K562 (cell line): ENCODE results near the gene DNAJC25. TPM values are rescaled to one million over a fixed set of nuclear protein-coding genes. Genes with fewer than 3 reads are reported as not detected.

Source experiments
- ATAC-seq: fragments of 200-7000 bp; cut with Tn5 transposase; 3 replicates; pipeline ENCODE4 v1.9.1; 2020; ENCODE audit warnings: moderate library complexity
- BruUV-seq: library from RNA; stranded (reverse); fragments of 400-500 nt; replicated peaks from 2 replicates; lab custom pipeline; 2021; lab: Mats Ljungman, UMichigan
- CTCF ChIA-PET: fragments of 300-600 bp; formaldehyde crosslinking; extraction: SDS; loops from one replicate; lab custom pipeline; 2021; ENCODE audit warnings: low intra/inter-chr PET ratio; lab: Yijun Ruan, JAX
- POLR2A ChIA-PET: fragments of 300-600, 350-650 bp; sonication (Branson Sonifier 250); formaldehyde crosslinking; extraction: SDS; loops from one replicate; lab custom pipeline; 2021; ENCODE audit warnings: antibody characterized with exemption, inconsistent platforms; lab: Yijun Ruan, JAX
- DNase-seq, 4 experiments: peaks; one replicate each; pipeline versions ENCODE4 v3.0.0 to v3.0.0-alpha.2; 2011 to 2018; ENCODE audit warnings: low spot score in 3 of 4, mixed read lengths in 3 of 4; ENCODE audit errors: extremely low read depth in 1 of 4
- FAIRE-seq: peaks from 2 replicates; lab custom pipeline; 2011; peaks lifted over from hg19 to GRCh38; lab: Jason Lieb, UNC
- H2AFZ ChIP-seq: 2 replicates; pipeline ENCODE4 v1.6.0; 2011; ENCODE audit warnings: low read depth, low read length, control low read depth, inconsistent platforms
- H3K27ac ChIP-seq: fragments of 200-600 bp; 3 replicates; pipeline ENCODE4 v1.8.0; 2011; ENCODE audit warnings: low read depth, mild to moderate bottlenecking, control low read depth, inconsistent platforms, low read length, moderate library complexity, mixed read lengths; ENCODE audit errors: extremely low read depth
- H3K27me3 ChIP-seq, 2 experiments: fragments of 300-600 bp in 1 of 2; 2 replicates in 1 of 2; 3 replicates in 1 of 2; pipeline versions ENCODE4 v1.6.0 to v1.8.0; 2011; ENCODE audit warnings: inconsistent platforms in 2 of 2, low read length in 2 of 2, mild to moderate bottlenecking in 1 of 2, mixed read lengths in 1 of 2, moderate library complexity in 1 of 2; ENCODE audit not compliant: control insufficient read depth in 2 of 2, insufficient read depth in 2 of 2
- H3K36me3 ChIP-seq: fragments of 300-600 bp; 3 replicates; pipeline ENCODE4 v1.8.0; 2011; ENCODE audit warnings: mild to moderate bottlenecking, low read length, inconsistent platforms; ENCODE audit not compliant: control insufficient read depth, insufficient read depth
- H3K4me1 ChIP-seq, 2 experiments: fragments of 200-600 bp in 1 of 2; replicated peaks in 1 of 2; 2 replicates in 1 of 2; 3 replicates in 1 of 2; pipeline versions ENCODE4 v1.5.1 to v1.8.0; 2011; ENCODE audit warnings: inconsistent platforms in 2 of 2, low read length in 2 of 2, mild to moderate bottlenecking in 1 of 2, mixed read lengths in 1 of 2, moderate library complexity in 1 of 2; ENCODE audit not compliant: control insufficient read depth in 2 of 2, insufficient read depth in 2 of 2
- H3K4me2 ChIP-seq: 2 replicates; pipeline ENCODE4 v1.6.1; 2011; ENCODE audit warnings: low read length, control low read depth, inconsistent platforms, mixed read lengths; ENCODE audit not compliant: insufficient read depth
- H3K4me3 ChIP-seq: fragments of 200-600 bp; sonication (generic), shearing (Covaris generic); 2 replicates; pipeline ENCODE4 v1.5.1; 2016; ENCODE audit warnings: control low read depth, inconsistent platforms
- H3K79me2 ChIP-seq: fragments of 200-600 bp; 3 replicates; pipeline ENCODE4 v1.8.0; 2011; ENCODE audit warnings: low read length, inconsistent platforms; ENCODE audit not compliant: control insufficient read depth, insufficient read depth
- H3K9ac ChIP-seq, 2 experiments: 2 replicates each; pipeline versions ENCODE4 v1.6.0 to v1.6.1; 2011; ENCODE audit warnings: low read depth in 2 of 2, low read length in 2 of 2, control low read depth in 1 of 2, inconsistent platforms in 1 of 2, mild to moderate bottlenecking in 1 of 2, mixed read lengths in 1 of 2; ENCODE audit not compliant: insufficient read depth in 1 of 2
- H3K9me1 ChIP-seq: one replicate; pipeline ENCODE4 v1.6.0; 2011; ENCODE audit warnings: inconsistent platforms, mild to moderate bottlenecking, low read length, moderate library complexity; ENCODE audit not compliant: control insufficient read depth, insufficient read depth
- H3K9me3 ChIP-seq: replicated peaks from 2 replicates; pipeline ENCODE4 v1.5.1; 2011; ENCODE audit warnings: low read depth, low read length, inconsistent platforms; ENCODE audit not compliant: control insufficient read depth, insufficient read depth
- H4K20me1 ChIP-seq: replicated peaks from 2 replicates; pipeline ENCODE4 v1.6.1; 2011; ENCODE audit warnings: low read length, inconsistent platforms, mixed read lengths; ENCODE audit not compliant: control insufficient read depth, insufficient read depth
- ARID1B ChIP-seq: fragments of 450-650 bp; IDR thresholded peaks from 2 replicates; pipeline ENCODE4 v1.6.1; 2016; ENCODE audit warnings: antibody characterized with exemption, mild to moderate bottlenecking, inconsistent platforms
- CBFA2T2 ChIP-seq: fragments of 450-650 bp; conservative IDR thresholded peaks from 2 replicates; pipeline ENCODE4 v1.6.1; 2017; ENCODE audit warnings: mild to moderate bottlenecking
- CBFA2T3 ChIP-seq: fragments of 450-650 bp; IDR thresholded peaks from 2 replicates; pipeline ENCODE4 v1.6.1; 2017
- KDM1A ChIP-seq, 2 experiments: fragments of 450-650 bp; IDR thresholded peaks; 2 replicates each; pipeline ENCODE4 v1.6.1; 2016; ENCODE audit warnings: mild to moderate bottlenecking in 2 of 2
- MTA2 ChIP-seq: fragments of 450-650 bp; IDR thresholded peaks from 2 replicates; pipeline ENCODE4 v1.6.1; 2016; ENCODE audit warnings: low read depth
- NCOR1 ChIP-seq: fragments of 450-650 bp; IDR thresholded peaks from 2 replicates; pipeline ENCODE4 v1.6.1; 2016; ENCODE audit warnings: mild to moderate bottlenecking, moderate library complexity
- NFE2 ChIP-seq: IDR thresholded peaks from 2 replicates; pipeline ENCODE4 v1.6.1; 2014; ENCODE audit warnings: antibody characterized with exemption, low read depth
- NFIC ChIP-seq: fragments of 450-650 bp; IDR thresholded peaks from 2 replicates; pipeline ENCODE4 v1.6.1; 2017; ENCODE audit warnings: mild to moderate bottlenecking, inconsistent platforms
- PHF21A ChIP-seq: fragments of 450-650 bp; IDR thresholded peaks from 2 replicates; pipeline ENCODE4 v1.6.1; 2017; ENCODE audit warnings: low read depth, borderline replicate concordance
- PHTF2 ChIP-seq: fragments of 250-450 bp; sonication (Bioruptor Pico); IDR thresholded peaks from 2 replicates; pipeline ENCODE4 v1.5.0; 2021; ENCODE audit warnings: mild to moderate bottlenecking
- SMARCA4 ChIP-seq: fragments of 450-650 bp; IDR thresholded peaks from 2 replicates; pipeline ENCODE4 v1.6.1; 2016
- TAL1 ChIP-seq: fragments of 450-650 bp; IDR thresholded peaks from 2 replicates; pipeline ENCODE4 v1.6.1; 2016; ENCODE audit warnings: mild to moderate bottlenecking
- TCF3 ChIP-seq: sonication (generic); formaldehyde crosslinking; IDR thresholded peaks from 2 replicates; pipeline ENCODE4 v1.4.0; 2020; ENCODE audit warnings: mild to moderate bottlenecking, missing genetic modification reagents
- TEAD4 ChIP-seq, 2 experiments: sonication (generic) in 1 of 2; formaldehyde crosslinking in 1 of 2; IDR thresholded peaks; 2 replicates each; pipeline versions ENCODE4 v1.6.1 to v1.8.0; 2012 to 2022; ENCODE audit warnings: borderline replicate concordance in 1 of 2, inconsistent platforms in 1 of 2, low read length in 1 of 2, mild to moderate bottlenecking in 1 of 2, missing genetic modification reagents in 1 of 2
- TRIM24 ChIP-seq, 2 experiments: fragments of 450-650 bp; IDR thresholded peaks; 2 replicates each; pipeline ENCODE4 v1.6.1; 2016
- ZNF133 ChIP-seq: fragments of 250-450 bp; sonication (Bioruptor Pico); IDR thresholded peaks from 2 replicates; pipeline ENCODE4 v1.4.0; 2020; ENCODE audit warnings: mild to moderate bottlenecking
- WGBS: fragments of 100-300 bp; shearing (Covaris generic); methylation state at CpG from one replicate; pipeline ENCODE4 v1.1.6; 2016; ENCODE audit warnings: low coverage, mixed read lengths; ENCODE audit not compliant: insufficient coverage; ENCODE audit errors: missing lambda C conversion rate; 5-methylcytosine and 5-hydroxymethylcytosine counted together
- in situ Hi-C: fragments of 300-500 bp; cut with MboI; formaldehyde crosslinking; loops from 4 replicates; pipeline ENCODE4 v1.15.0; 2018; ENCODE audit warnings: inconsistent platforms, mixed read lengths
- intact Hi-C: fragments of 100-400 bp; cut with micrococcal nuclease; formaldehyde crosslinking; loops from 2 replicates; pipeline ENCODE4 v1.14.2; 2022
- polyA plus RNA-seq, 8 experiments: library from polyadenylated mRNA; depleted of rRNA in 4 of 8; stranded (reverse) in 5 of 8; unstranded in 3 of 8; fragments of >200 nt; fragmentation: Nextera tagmentation in 2 of 8; fragmentation: Illumina TruSeq in 1 of 8; extraction: Ambion mirVana in 2 of 8; extraction: Trizol in 1 of 8; gene quantifications; 2 replicates each; pipeline versions ENCODE4 v1.2.1 to v1.2.3, GENCODE V29; 2011 to 2014; ENCODE audit warnings: inconsistent platforms in 1 of 8, missing spikeins in 1 of 8
- total RNA-seq, 7 experiments: library from RNA; depleted of rRNA in 6 of 7; stranded (reverse); fragments of >200 nt in 6 of 7; fragmentation: Illumina TruSeq in 2 of 7; extraction: Trizol in 2 of 7; gene quantifications; 2 replicates each; pipeline versions ENCODE4 v1.2.1 to v1.2.3, GENCODE V29; 2011 to 2021; ENCODE audit warnings: low replicate concordance in 1 of 7

Gene DNAJC25
- total and polyA plus RNA-seq, 9 of the 15 experiments (the other 6 are each of a cell fraction or from before 2014, with no cell fraction given), result 3.7 to 11.2 (median 7.1) TPM

- in situ Hi-C loops, result no loop called here
- no peaks in the 10 kb centered on the region for H3K36me3 ChIP-seq
- FAIRE-seq (peak; percentile 54), DNase-seq (peak in 1 of 4 experiments; percentile 29)
- H3K79me2 ChIP-seq, result no peaks in the 10 kb centered on the region
- 0% methylated on average over 1 of the region's 6 CpGs for WGBS
- H3K4me3 ChIP-seq, result no peak overlapping the region
- intact Hi-C loops, result no loop called here
- H3K9me1 ChIP-seq, result no peaks in the 10 kb centered on the region
- no peaks in the 10 kb centered on the region for H3K27me3 ChIP-seq
- H3K9me3 ChIP-seq, result no peaks in the 10 kb centered on the region
- no peak overlapping the region for H3K4me2 ChIP-seq
- H3K9ac ChIP-seq, result no peak overlapping the region
- H4K20me1 ChIP-seq, result no peaks in the 10 kb centered on the region
- no peak overlapping the region for H3K27ac ChIP-seq
- TF ChIP-seq MTA2 (peak; percentile 42), SMARCA4 (peak; percentile 38; the same call in 1 of the 2 replicates), CBFA2T2 (peak; percentile 74), ZNF133 (CRISPR knock-in tag) (no peak), CBFA2T3 (peak; percentile 86), PHTF2 (CRISPR knock-in tag) (no peak), NCOR1 (peak; percentile 58), NFE2 (no peak), KDM1A (IDR thresholded peaks at IDR 0.05) (peak; percentile 59 to 66), TAL1 (peak; percentile 70), NFIC (peak; percentile 25; the same call in 1 of the 2 replicates), ARID1B (peak; percentile 72), TCF3 (CRISPR knock-in tag) (peak; percentile 65), TEAD4 (IDR thresholded peaks at IDR 0.05; ENCODE audit: low read length) (peak; percentile 67), TEAD4 (CRISPR knock-in tag; IDR thresholded peaks at IDR 0.05; ENCODE audit: borderline replicate concordance) (no peak), TRIM24 (IDR thresholded peaks at IDR 0.05) (peak in 1 of 2 experiments; percentile 49; a peak in 1 of 4 replicates), PHF21A (no peak)
- TF ChIP-seq, all 486 proteins: peak for 12
- no TSS peak for BruUV-seq
- CTCF ChIA-PET, result no interaction called here
- POLR2A ChIA-PET, result no interaction called here
- peak; percentile 57 for ATAC-seq
- Histone ChIP-seq H2AFZ (no peak overlapping the region), H3K4me1 (no peaks in the 10 kb centered on the region)
These were observed 48.1 kb downstream of the DNAJC25 start for GRCh38 chr9:111679199-111679598.
